Motor neuron (in vitro differentiated cells): Measurements from ENCODE around the gene RTP2. TPM values are rescaled to one million over a fixed set of nuclear protein-coding genes. Genes with fewer than 3 reads are reported as not detected.

Source experiments
- ATAC-seq, 8 experiments: fragments of 200-7000 bp; cut with Tn5 transposase; replicated peaks in 6 of 8; 2 replicates each; pipeline ENCODE4 v1.8.0; 2021; ENCODE audit warnings: mild to moderate bottlenecking in 8 of 8, moderate library complexity in 8 of 8
- H3K27ac ChIP-seq, 2 donors: fragments of 250-450 bp; sonication (Bioruptor Pico); 2 replicates each; pipeline ENCODE4 v1.9.0; 2021; ENCODE audit warnings: antibody characterized with exemption in 2 of 2, mild to moderate bottlenecking in 2 of 2, moderate library complexity in 1 of 2
- H3K4me1 ChIP-seq, 2 donors: fragments of 250-450 bp; sonication (Bioruptor Pico); replicated peaks in 1 of 2; 2 replicates each; pipeline ENCODE4 v1.6.1; 2021; ENCODE audit warnings: antibody characterized with exemption in 2 of 2, mild to moderate bottlenecking in 2 of 2, moderate library complexity in 1 of 2
- H3K4me3 ChIP-seq, 5 donors: fragments of 250-450 bp; sonication (Bioruptor Pico); 2 replicates each; pipeline ENCODE4 v1.9.0; 2021; ENCODE audit warnings: antibody characterized with exemption in 5 of 5, mild to moderate bottlenecking in 5 of 5, moderate library complexity in 4 of 5
- WGBS, 10 experiments: fragments of 450-650 bp; shearing (Covaris generic); methylation state at CpG; one replicate each; pipeline ENCODE4 v1.0.0; 2022; 5-methylcytosine and 5-hydroxymethylcytosine counted together
- in situ Hi-C, 9 experiments: fragments of 400-800 bp; cut with MboI; loops; one replicate each; pipeline ENCODE4 v1.15.0; 2021; ENCODE audit warnings: low sequenced_read_pairs in 9 of 9, low pct_unique_long_range_greater_than_20kb in 2 of 9; ENCODE audit not compliant: unreplicated experiment in 9 of 9
- total RNA-seq, 8 experiments: library from RNA; unstranded; fragments of 300-600 nt; gene quantifications; 2 replicates each; pipeline versions ENCODE4 v1.2.3 to v1.2.4, GENCODE V29; 2022

RTP2 gene
- under 1 TPM in 1 of 8 experiments, not detected in 7; 0.33 TPM for total RNA-seq

GRCh38 chr3:187702507-187703033 is at the start of gene RTP2:
RTP2 (minus strand) TSS chr3:187702557; CDS start chr3:187702128, 429 bp downstream.
- Histone ChIP-seq H3K4me1 (no peaks in the 10 kb centered on the region), H3K4me3 (no peak within 1 kb of the TSS), H3K27ac (no peak within 1 kb of the TSS)
- 20 to 100% (median 42%) methylated on average over 1 to 4 of the region's 4 CpGs; no CpG with 5 or more reads in 1 of the 10 experiments for WGBS, 10 experiments
- peak in 2 of 8 experiments; percentile 55 to 85 for ATAC-seq
- in situ Hi-C loops = no loop called here

- Histone ChIP-seq H3K27ac (no peak overlapping the region), H3K4me3 (peak overlapping the region in 4 of 5 donors; percentile 6 to 30 (median 10)), H3K4me1 (peaks cover 0 to 30% of the 10 kb centered on the region in 2 donors)
- peak in 2 of 8 experiments; percentile 15 for ATAC-seq
- 11 to 61% (median 40%) methylated on average over 1 to 11 of the region's 11 CpGs; no CpG with 5 or more reads in 2 of the 10 experiments for WGBS, 10 experiments
- in situ Hi-C loops = no loop called here
These were observed 48.3 kb upstream of the RTP2 start for GRCh38 chr3:187750513-187751123.

DNA sequence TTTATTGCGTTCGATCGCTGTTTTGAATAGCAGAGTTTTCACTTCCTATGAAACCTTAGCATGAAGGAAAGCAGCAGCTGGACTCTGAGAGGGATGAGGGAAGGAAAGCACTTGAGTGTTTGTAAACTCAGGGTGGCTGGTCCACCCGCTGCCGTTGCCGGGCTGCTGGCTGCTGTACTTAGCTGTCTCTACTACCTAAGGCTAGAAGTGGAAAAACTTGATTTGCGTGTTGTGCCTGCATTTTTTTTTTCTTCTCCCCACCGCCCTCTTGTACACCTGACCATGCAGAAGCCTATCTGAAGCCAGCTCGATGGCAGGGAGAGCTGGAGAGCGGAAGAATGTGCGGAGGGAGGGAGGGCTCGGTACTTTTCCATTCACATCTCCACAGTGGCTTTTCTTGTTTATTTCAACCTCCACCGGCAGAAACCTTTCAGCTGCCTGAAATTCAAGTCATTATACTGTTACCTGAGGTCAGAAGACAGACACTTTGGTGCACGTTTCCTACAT is 47.7 kb upstream of the RTP2 start:
- peak in 3 of 8 experiments; percentile 1 to 50 (median 44) for ATAC-seq
- in situ Hi-C loops = no loop called here
- 32 to 90% (median 57%) methylated on average over 1 to 13 of the region's 14 CpGs for WGBS, 10 experiments
- no peak overlapping the region for H3K27ac ChIP-seq
- peak overlapping the region in 4 of 5 donors; percentile 6 to 30 (median 10) for H3K4me3 ChIP-seq
- H3K4me1 ChIP-seq = peaks cover 0 to 30% of the 10 kb centered on the region in 2 donors

GRCh38 chr3:187748050-187748481 is 45.7 kb upstream of the RTP2 start:
- no peak overlapping the region for H3K27ac ChIP-seq
- in situ Hi-C loops = loop anchor here in 8 of 9 experiments (10.0 to 25.0 kb wide), 6 partner anchors 414 to 1489 kb away; partner anchors contain the start of genes LPP (in 1 of the 8) and TPRG1 (in 1 of the 8)

GRCh38 chr3:187747506-187747905 is 45.1 kb upstream of the RTP2 start:
- 8 to 46% (median 29%) methylated on average over 2 to 5 of the region's 5 CpGs for WGBS, 10 experiments
- Histone ChIP-seq H3K27ac (no peak overlapping the region), H3K4me1 (peaks cover 0 to 30% of the 10 kb centered on the region in 2 donors), H3K4me3 (peak overlapping the region in 1 of 5 donors; percentile 54)
- ATAC-seq = no peak
- in situ Hi-C loops = loop anchor here in 8 of 9 experiments (10.0 to 25.0 kb wide), 6 partner anchors 415 to 1490 kb away; partner anchors contain the start of genes LPP (in 1 of the 8) and TPRG1 (in 1 of the 8)

More at GRCh38 chr3:187748050-187748481, 45.7 kb upstream of the RTP2 start:
- peak; percentile 6 to 62 (median 48) for ATAC-seq
- Histone ChIP-seq H3K4me1 (peaks cover 0 to 30% of the 10 kb centered on the region in 2 donors), H3K4me3 (peak overlapping the region in 1 of 5 donors; percentile 54)
- 0 to 11% (median 0%) methylated on average over 1 to 2 of the region's 2 CpGs; no CpG with 5 or more reads in 2 of the 10 experiments for WGBS, 10 experiments

DNA sequence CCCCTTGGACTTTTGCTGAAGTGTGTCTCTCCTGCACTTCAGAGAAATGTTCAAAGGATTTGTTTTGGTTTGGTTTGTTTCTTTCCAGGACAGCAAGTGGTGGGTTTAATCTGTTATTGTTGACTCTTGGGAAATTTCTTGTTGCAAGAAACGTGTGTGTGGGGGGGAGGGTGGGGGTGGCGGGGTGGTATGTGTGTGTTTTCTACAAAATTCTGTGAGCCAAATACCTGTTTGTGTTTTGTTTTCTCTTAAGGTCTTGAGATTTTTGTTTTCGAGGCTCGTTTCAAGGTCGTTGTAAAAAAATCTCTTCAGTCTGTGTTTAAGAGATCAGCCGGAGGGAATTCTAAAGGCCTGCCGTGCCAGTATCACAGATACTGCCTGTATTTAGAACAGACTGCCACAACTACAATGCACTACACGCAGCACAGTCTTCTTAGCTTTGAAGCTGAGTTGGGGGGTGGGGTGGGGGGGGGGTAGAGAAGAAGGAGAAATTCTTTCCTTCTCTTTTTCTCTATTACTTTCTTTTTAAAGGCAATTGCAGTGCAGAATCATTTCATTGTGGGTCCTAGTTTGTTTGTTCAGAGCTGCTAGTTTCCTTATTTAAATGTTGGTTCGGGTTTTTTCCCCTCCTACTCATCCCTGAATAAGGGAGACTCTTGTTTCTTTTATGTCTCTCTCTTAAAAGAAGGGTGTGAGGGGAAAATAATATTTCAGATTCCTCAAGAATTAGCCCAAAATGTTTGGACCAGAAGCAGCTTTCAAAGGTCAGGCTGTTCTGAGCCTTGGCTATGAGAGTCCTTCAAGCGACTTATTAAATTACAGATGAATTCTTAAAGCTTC is 44.3 kb upstream of the RTP2 start:
- Histone ChIP-seq H3K4me3 (peak overlapping the region; percentile 46 to 54 (median 48)), H3K27ac (no peak overlapping the region), H3K4me1 (peaks cover 0 to 30% of the 10 kb centered on the region in 2 donors)
- in situ Hi-C loops = loop anchor here in 8 of 9 experiments (10.0 to 25.0 kb wide), 6 partner anchors 416 to 1491 kb away; partner anchors contain the start of genes LPP (in 1 of the 8) and TPRG1 (in 1 of the 8)
- ATAC-seq = no peak
- WGBS, 10 experiments = 0 to 80% (median 23%) methylated on average over 1 to 5 of the region's 10 CpGs; no CpG with 5 or more reads in 1 of the 10 experiments

- H3K4me1 ChIP-seq = peaks cover 0 to 30% of the 10 kb centered on the region in 2 donors
- in situ Hi-C loops = loop anchor here in 8 of 9 experiments (10.0 to 25.0 kb wide), 6 partner anchors 416 to 1491 kb away; partner anchors contain the start of genes LPP (in 1 of the 8) and TPRG1 (in 1 of the 8)
- H3K27ac ChIP-seq = peak overlapping the region; percentile 99
- peak overlapping the region; percentile 46 to 54 (median 48) for H3K4me3 ChIP-seq
- no peak for ATAC-seq
- 2 to 20% (median 6%) methylated on average over 4 to 6 of the region's 6 CpGs for WGBS, 10 experiments
These were observed 43.7 kb upstream of the RTP2 start for GRCh38 chr3:187746059-187746441.

DNA sequence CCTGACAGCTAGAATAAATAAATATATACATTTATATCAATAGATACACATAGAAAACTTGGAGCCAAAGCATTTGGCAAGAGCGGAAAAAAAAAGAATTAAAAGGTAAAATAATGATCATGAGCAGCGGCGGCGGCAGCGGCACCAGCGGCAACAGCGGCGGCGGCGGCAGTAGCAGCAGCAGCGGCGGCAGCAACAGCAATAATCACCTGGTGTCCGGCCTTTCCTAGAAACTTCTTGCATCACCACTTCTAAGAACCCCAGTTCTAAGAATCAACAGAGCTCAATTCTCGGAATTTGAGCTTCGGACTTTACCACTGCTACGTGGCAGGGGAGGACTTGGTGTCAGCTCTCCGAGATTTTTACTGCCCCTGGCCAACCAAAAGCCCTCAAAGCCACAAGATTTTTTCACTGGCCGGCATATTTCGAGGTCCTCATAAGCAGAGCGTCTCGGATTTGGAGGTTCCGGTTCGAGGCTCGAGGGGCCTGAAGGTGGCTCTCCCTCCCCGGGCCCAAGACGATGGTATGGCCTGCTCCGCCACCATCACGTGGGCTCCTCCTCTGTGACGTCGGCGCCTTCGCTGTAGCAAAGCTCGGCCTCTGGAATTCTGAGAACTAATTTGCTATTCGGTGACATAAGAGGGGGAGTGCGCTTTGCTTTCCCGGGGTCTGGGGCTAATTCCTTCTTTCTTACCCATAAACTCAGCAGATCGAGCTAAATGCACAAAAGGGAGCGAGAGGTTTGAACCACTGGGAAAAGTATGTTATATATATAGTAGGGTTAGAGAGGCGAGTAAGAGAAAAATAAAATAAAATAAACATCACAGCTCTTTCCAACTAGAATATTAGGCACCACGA is 43.1 kb upstream of the RTP2 start, which contains the start of gene BCL6:
Gene BCL6 (minus strand): TSS at position 268 of the 858 bp plus-strand sequence. CDS start 11,775 bp downstream, outside the sequence.
- H3K4me1 ChIP-seq = peaks cover 4 to 27% of the 10 kb centered on the region in 2 donors
- peak within 1 kb of the TSS; percentile 99 for H3K27ac ChIP-seq
- 0 to 4% (median 0%) methylated on average over 2 to 30 of the region's 40 CpGs for WGBS, 10 experiments
- peak within 1 kb of the TSS; percentile 46 to 54 (median 48) for H3K4me3 ChIP-seq
- peak; percentile 48 to 83 (median 70) for ATAC-seq
- in situ Hi-C loops = loop anchor here in 8 of 9 experiments (10.0 to 25.0 kb wide), 6 partner anchors 417 to 1492 kb away; partner anchors contain the start of genes LPP (in 1 of the 8) and TPRG1 (in 1 of the 8)

GRCh38 chr3:187744169-187745151 is 42.1 kb upstream of the RTP2 start:
- ATAC-seq = peak in 6 of 8 experiments; percentile 1 to 28 (median 21)
- 0 to 20% (median 1%) methylated on average over 1 to 26 of the region's 55 CpGs; no CpG with 5 or more reads in 2 of the 10 experiments for WGBS, 10 experiments
- in situ Hi-C loops = loop anchor here in 8 of 9 experiments (5.0 to 25.0 kb wide), 7 partner anchors 418 to 1493 kb away; partner anchors contain the start of genes LPP (in 1 of the 8) and TPRG1 (in 1 of the 8)

More at GRCh38 chr3:187744169-187745151, 42.1 kb upstream of the RTP2 start:
- H3K4me1 ChIP-seq = peaks cover 6 to 20% of the 10 kb centered on the region in 2 donors
- H3K4me3 ChIP-seq = peak overlapping the region; percentile 46 to 54 (median 48)
- H3K27ac ChIP-seq = peak overlapping the region; percentile 41 to 54
